ENCODE measurements around the gene RPS16. TPM values are rescaled to one million over a fixed set of nuclear protein-coding genes. Genes with fewer than 3 reads are reported as not detected.
A peak's percentile ranks its signal among the peaks of the same experiment; 100 is the strongest.

Gene RPS16
- total and polyA plus RNA-seq, 9 of the 15 experiments (the other 6 are each of a cell fraction or from before 2014, with no cell fraction given), result 82.6 to 3,671 (median 2,204) TPM

- H3K4me2 ChIP-seq (ENCODE audit: insufficient read depth, low read length), result peak overlapping the region; percentile 98
- H3K9me3 ChIP-seq (replicated peaks; ENCODE audit: control insufficient read depth, insufficient read depth, low read depth, low read length), result no peaks in the 10 kb centered on the region
- peaks cover 32% of the 10 kb centered on the region for H3K79me2 ChIP-seq (ENCODE audit: control insufficient read depth, insufficient read depth, low read length)
- ATAC-seq, result no peak
- H3K27ac ChIP-seq (ENCODE audit: extremely low read depth, low read depth, low read length), result peak overlapping the region; percentile 95
- no peaks in the 10 kb centered on the region for H3K9me1 ChIP-seq (ENCODE audit: control insufficient read depth, insufficient read depth, low read length)
- CTCF ChIA-PET (ENCODE audit: low intra/inter-chr PET ratio), result no interaction called here
- BruUV-seq (replicated peaks), result no TSS peak
- peak overlapping the region; percentile 100 for H3K4me3 ChIP-seq
- DNase-seq (ENCODE audit: extremely low read depth in 1 of 4, low spot score in 3 of 4), result no peak
- WGBS (ENCODE audit: insufficient coverage, low coverage, missing lambda C conversion rate), result 12% methylated on average over 10 of the region's 10 CpGs
- no peak overlapping the region for H2AFZ ChIP-seq (ENCODE audit: low read depth, low read length)
- H3K36me3 ChIP-seq (ENCODE audit: control insufficient read depth, insufficient read depth, low read length), result peaks cover 37% of the 10 kb centered on the region
- peaks cover 21% of the 10 kb centered on the region for H4K20me1 ChIP-seq (replicated peaks; ENCODE audit: control insufficient read depth, insufficient read depth, low read length)
- H3K27me3 ChIP-seq (ENCODE audit: control insufficient read depth in 2 of 2, insufficient read depth in 2 of 2, low read length in 2 of 2), result no peaks in the 10 kb centered on the region
- in situ Hi-C loops (cut with MboI) (no loop called here), intact Hi-C loops (cut with micrococcal nuclease) (no loop called here)
- H3K9ac ChIP-seq (ENCODE audit: insufficient read depth in 1 of 2, low read depth in 2 of 2, low read length in 2 of 2), result peak overlapping the region; percentile 95 to 99
- H3K4me1 ChIP-seq (replicated peaks in 1 of 2; ENCODE audit: control insufficient read depth in 2 of 2, insufficient read depth in 2 of 2, low read length in 2 of 2), result peaks cover 28 to 33% of the 10 kb centered on the region in 2 experiments
- no peak for FAIRE-seq
- POLR2A ChIA-PET, result interaction anchor here (0.8 to 6.2 kb wide), 17 partner anchors 10 to 238 kb away, joined by 3 to 141 read pairs (median 6); partner anchors contain the start of genes MED29, PAF1, SUPT5H and TIMM50
- TF ChIP-seq ZNF764 (CRISPR knock-in tag; IDR thresholded peaks at IDR 0.05; ENCODE audit: low read depth) (no peak), ZNF75A (CRISPR knock-in tag; IDR thresholded peaks at IDR 0.05) (no peak), NFE2L1 (tag; IDR thresholded peaks at IDR 0.05; ENCODE audit: borderline replicate concordance, low read depth) (no peak), TFAM (CRISPR knock-in tag; conservative IDR thresholded peaks at IDR 0.05) (no peak), NR2F6 (CRISPR knock-in tag; IDR thresholded peaks at IDR 0.05) (0 out of 2 replicates have a peak, but pooled peaks have one; percentile 18), POLR2A (conservative IDR thresholded peaks at IDR 0.05) (0 out of 2 replicates have a peak, but pooled peaks have one; percentile 10), HIVEP1 (CRISPR knock-in tag; IDR thresholded peaks at IDR 0.05) (no peak), HNRNPL (IDR thresholded peaks at IDR 0.05; ENCODE audit: low read depth, low read length) (0 out of 2 replicates have a peak, but pooled peaks have one; percentile 12), ZMIZ1 (IDR thresholded peaks at IDR 0.05; ENCODE audit: low read depth in 2 of 2, low read length in 2 of 2) (no peak)
- TF ChIP-seq, protein P1, sequence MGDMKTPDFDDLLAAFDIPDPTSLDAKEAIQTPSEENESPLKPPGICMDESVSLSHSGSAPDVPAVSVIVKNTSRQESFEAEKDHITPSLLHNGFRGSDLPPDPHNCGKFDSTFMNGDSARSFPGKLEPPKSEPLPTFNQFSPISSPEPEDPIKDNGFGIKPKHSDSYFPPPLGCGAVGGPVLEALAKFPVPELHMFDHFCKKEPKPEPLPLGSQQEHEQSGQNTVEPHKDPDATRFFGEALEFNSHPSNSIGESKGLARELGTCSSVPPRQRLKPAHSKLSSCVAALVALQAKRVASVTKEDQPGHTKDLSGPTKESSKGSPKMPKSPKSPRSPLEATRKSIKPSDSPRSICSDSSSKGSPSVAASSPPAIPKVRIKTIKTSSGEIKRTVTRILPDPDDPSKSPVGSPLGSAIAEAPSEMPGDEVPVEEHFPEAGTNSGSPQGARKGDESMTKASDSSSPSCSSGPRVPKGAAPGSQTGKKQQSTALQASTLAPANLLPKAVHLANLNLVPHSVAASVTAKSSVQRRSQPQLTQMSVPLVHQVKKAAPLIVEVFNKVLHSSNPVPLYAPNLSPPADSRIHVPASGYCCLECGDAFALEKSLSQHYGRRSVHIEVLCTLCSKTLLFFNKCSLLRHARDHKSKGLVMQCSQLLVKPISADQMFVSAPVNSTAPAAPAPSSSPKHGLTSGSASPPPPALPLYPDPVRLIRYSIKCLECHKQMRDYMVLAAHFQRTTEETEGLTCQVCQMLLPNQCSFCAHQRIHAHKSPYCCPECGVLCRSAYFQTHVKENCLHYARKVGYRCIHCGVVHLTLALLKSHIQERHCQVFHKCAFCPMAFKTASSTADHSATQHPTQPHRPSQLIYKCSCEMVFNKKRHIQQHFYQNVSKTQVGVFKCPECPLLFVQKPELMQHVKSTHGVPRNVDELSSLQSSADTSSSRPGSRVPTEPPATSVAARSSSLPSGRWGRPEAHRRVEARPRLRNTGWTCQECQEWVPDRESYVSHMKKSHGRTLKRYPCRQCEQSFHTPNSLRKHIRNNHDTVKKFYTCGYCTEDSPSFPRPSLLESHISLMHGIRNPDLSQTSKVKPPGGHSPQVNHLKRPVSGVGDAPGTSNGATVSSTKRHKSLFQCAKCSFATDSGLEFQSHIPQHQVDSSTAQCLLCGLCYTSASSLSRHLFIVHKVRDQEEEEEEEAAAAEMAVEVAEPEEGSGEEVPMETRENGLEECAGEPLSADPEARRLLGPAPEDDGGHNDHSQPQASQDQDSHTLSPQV (IDR thresholded peaks at IDR 0.05), result no peak
- TF ChIP-seq, protein P2, sequence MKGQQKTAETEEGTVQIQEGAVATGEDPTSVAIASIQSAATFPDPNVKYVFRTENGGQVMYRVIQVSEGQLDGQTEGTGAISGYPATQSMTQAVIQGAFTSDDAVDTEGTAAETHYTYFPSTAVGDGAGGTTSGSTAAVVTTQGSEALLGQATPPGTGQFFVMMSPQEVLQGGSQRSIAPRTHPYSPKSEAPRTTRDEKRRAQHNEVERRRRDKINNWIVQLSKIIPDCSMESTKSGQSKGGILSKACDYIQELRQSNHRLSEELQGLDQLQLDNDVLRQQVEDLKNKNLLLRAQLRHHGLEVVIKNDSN (CRISPR knock-in tag; IDR thresholded peaks at IDR 0.05), result no peak
These were observed 1.3 kb downstream of the RPS16 start for GRCh38 chr19:39434123-39435076.

Measured in K562 (cell line).